HEK293 (cell line): ENCODE measurements around the gene TSPYL2.

Experiments
- ATF2 ChIP-seq: fragments of 450-650 bp; formaldehyde crosslinking; IDR thresholded peaks from 2 replicates; pipeline ENCODE4 v1.5.1; 2016; ENCODE audit warnings: missing biosample characterization, missing genetic modification characterization, low read depth
- CTCF ChIP-seq: fragments of 450-650 bp; formaldehyde crosslinking; IDR thresholded peaks from 2 replicates; pipeline ENCODE4 v1.5.1; 2016; ENCODE audit warnings: missing biosample characterization, missing genetic modification characterization
- KLF10 ChIP-seq: fragments of 450-650 bp; IDR thresholded peaks from 2 replicates; pipeline ENCODE4 v1.5.1; 2018; ENCODE audit warnings: missing biosample characterization, mild to moderate bottlenecking, missing genetic modification characterization
- KLF8 ChIP-seq: fragments of 450-650 bp; formaldehyde crosslinking; IDR thresholded peaks from 2 replicates; pipeline ENCODE4 v1.5.1; 2016; ENCODE audit warnings: missing biosample characterization, missing genetic modification characterization
- REST ChIP-seq: fragments of 450-650 bp; formaldehyde crosslinking; IDR thresholded peaks from 2 replicates; pipeline ENCODE4 v1.5.1; 2016; ENCODE audit warnings: missing biosample characterization, missing genetic modification characterization
- TSHZ1 ChIP-seq: fragments of 450-650 bp; formaldehyde crosslinking; IDR thresholded peaks from 2 replicates; pipeline ENCODE4 v1.5.1; 2016; ENCODE audit warnings: missing biosample characterization, missing genetic modification characterization, borderline replicate concordance
- YY1 ChIP-seq: fragments of 450-650 bp; formaldehyde crosslinking; IDR thresholded peaks from 2 replicates; pipeline ENCODE4 v1.5.1; 2018; ENCODE audit warnings: missing biosample characterization, missing genetic modification characterization
- ZNF148 ChIP-seq: fragments of 450-650 bp; formaldehyde crosslinking; IDR thresholded peaks from 2 replicates; pipeline ENCODE4 v1.5.0; 2017; ENCODE audit warnings: missing biosample characterization, missing genetic modification characterization, borderline replicate concordance
- ZNF155 ChIP-seq: fragments of 450-650 bp; formaldehyde crosslinking; IDR thresholded peaks from 2 replicates; pipeline ENCODE4 v1.5.1; 2016; ENCODE audit warnings: missing biosample characterization, missing genetic modification characterization
- ZNF221 ChIP-seq: fragments of 450-650 bp; formaldehyde crosslinking; IDR thresholded peaks from 2 replicates; pipeline ENCODE4 v1.5.1; 2017; ENCODE audit warnings: missing biosample characterization, missing genetic modification characterization, borderline replicate concordance
- ZNF311 ChIP-seq: fragments of 450-650 bp; formaldehyde crosslinking; IDR thresholded peaks from 2 replicates; pipeline ENCODE4 v1.5.1; 2017; ENCODE audit warnings: missing biosample characterization, missing genetic modification characterization, borderline replicate concordance
- ZNF513 ChIP-seq: fragments of 450-650 bp; IDR thresholded peaks from 2 replicates; pipeline ENCODE4 v1.5.1; 2018; ENCODE audit warnings: missing biosample characterization, missing genetic modification characterization
- ZNF670 ChIP-seq: fragments of 450-650 bp; formaldehyde crosslinking; IDR thresholded peaks from 2 replicates; pipeline ENCODE4 v1.5.1; 2016; ENCODE audit warnings: missing biosample characterization, missing genetic modification characterization, low read depth
- ZNF843 ChIP-seq: fragments of 450-650 bp; formaldehyde crosslinking; IDR thresholded peaks from 2 replicates; pipeline ENCODE4 v1.5.1; 2016; ENCODE audit warnings: missing biosample characterization, missing genetic modification characterization

- TF ChIP-seq CTCF (tag by site-specific recombination) (no peak), ZNF513 (tag by site-specific recombination) (no peak), REST (tag by site-specific recombination) (no peak), ZNF221 (tag by site-specific recombination) (no peak), YY1 (no peak), TSHZ1 (tag by site-specific recombination) (no peak), ATF2 (tag by site-specific recombination) (no peak), ZNF148 (tag by site-specific recombination) (no peak), ZNF843 (tag by site-specific recombination) (no peak), KLF8 (tag by site-specific recombination) (no peak), KLF10 (tag by site-specific recombination) (no peak), ZNF670 (tag by site-specific recombination) (no peak), ZNF311 (tag by site-specific recombination) (no peak), ZNF155 (tag by site-specific recombination) (no peak)
Observed at GRCh38 chrX:53055244-53055849, 26.8 kb upstream of the TSPYL2 start.
